Hepatocyte (in vitro differentiated cells): ENCODE measurements around the gene TAF1D. TPM values are rescaled to one million over a fixed set of nuclear protein-coding genes. Genes with fewer than 3 reads are reported as not detected.
"Not testable (repeated sequence)": the region's sequence is repeated elsewhere in the genome, so short reads cannot be mapped to it uniquely, and the experiment has no call there.

ENCODE experiments used
- DNase-seq: peaks from one replicate; pipeline ENCODE4 v3.0.0-alpha.2; 2016; ENCODE audit warnings: low spot score
- H2AFZ ChIP-seq: fragments of 200-600 bp; sonication (generic); 2 replicates; pipeline ENCODE4 v1.6.0; 2016; ENCODE audit warnings: antibody characterized with exemption, mild to moderate bottlenecking
- H3K27ac ChIP-seq: fragments of 200-600 bp; sonication (generic); 2 replicates; pipeline ENCODE4 v1.5.1; 2016; ENCODE audit warnings: mild to moderate bottlenecking
- H3K27me3 ChIP-seq: fragments of 200-600 bp; sonication (generic); 2 replicates; pipeline ENCODE4 v1.6.1; 2016
- H3K36me3 ChIP-seq: fragments of 200-600 bp; sonication (generic); replicated peaks from 2 replicates; pipeline ENCODE4 v1.5.1; 2016; ENCODE audit warnings: low read depth; ENCODE audit not compliant: insufficient read depth
- H3K4me1 ChIP-seq: fragments of 200-600 bp; sonication (generic); 2 replicates; pipeline ENCODE4 v1.5.1; 2016; ENCODE audit warnings: mild to moderate bottlenecking, moderate library complexity; ENCODE audit not compliant: insufficient read depth
- H3K4me2 ChIP-seq: fragments of 200-600 bp; sonication (generic); 2 replicates; pipeline ENCODE4 v1.6.0; 2016
- H3K4me3 ChIP-seq: fragments of 200-600 bp; sonication (generic); 2 replicates; pipeline ENCODE4 v1.5.1; 2016; ENCODE audit warnings: mild to moderate bottlenecking
- H3K79me2 ChIP-seq: fragments of 200-600 bp; sonication (generic); 2 replicates; pipeline ENCODE4 v1.6.0; 2017; ENCODE audit warnings: mild to moderate bottlenecking
- H3K9me2 ChIP-seq: fragments of 200-600 bp; sonication (generic); replicated peaks from 2 replicates; pipeline ENCODE4 v1.6.0; 2017; ENCODE audit warnings: mild to moderate bottlenecking; ENCODE audit not compliant: insufficient read depth
- H3K9me3 ChIP-seq: fragments of 200-600 bp; sonication (generic); 2 replicates; pipeline ENCODE4 v1.5.1; 2016; ENCODE audit warnings: low read depth, mild to moderate bottlenecking
- H4K20me1 ChIP-seq: fragments of 200-600 bp; sonication (generic); 2 replicates; pipeline ENCODE4 v1.6.0; 2016; ENCODE audit warnings: mild to moderate bottlenecking; ENCODE audit not compliant: insufficient read depth, poor library complexity, severe bottlenecking
- EZH2 ChIP-seq: fragments of 200-600 bp; sonication (generic); IDR thresholded peaks from 2 replicates; pipeline ENCODE4 v1.6.1; 2016; ENCODE audit warnings: antibody characterized with exemption, mild to moderate bottlenecking, borderline replicate concordance
- EZH2phosphoT487 ChIP-seq: fragments of 200-600 bp; sonication (generic); IDR thresholded peaks from one replicate; pipeline ENCODE4 v1.6.1; 2018; ENCODE audit warnings: antibody characterized with exemption, mild to moderate bottlenecking, low read depth, moderate library complexity; ENCODE audit not compliant: unreplicated experiment, severe bottlenecking
- whole genome bisulfite sequencing: methylation state at CpG from one replicate; pipeline ENCODE4 v1.1.6; 2016; ENCODE audit warnings: low lambda C conversion rate; ENCODE audit errors: missing lambda C conversion rate; 5-methylcytosine and 5-hydroxymethylcytosine counted together
- polyA plus RNA-seq: library from polyadenylated mRNA; unstranded; fragments of >200 nt; fragmentation: Nextera tagmentation; extraction: Ambion mirVana; gene quantifications from 2 replicates; pipeline ENCODE4 v1.2.1, GENCODE V29; 2016
- total RNA-seq: library from RNA; depleted of rRNA; stranded (reverse); fragments of >200 nt; gene quantifications from 2 replicates; pipeline ENCODE4 v1.2.3, GENCODE V29; 2014
- TF ChIP-seq, protein P1 (sequence below): fragments of 200-600 bp; sonication (generic); IDR thresholded peaks from 2 replicates; pipeline ENCODE4 v1.5.1; 2016; ENCODE audit warnings: antibody characterized with exemption, mild to moderate bottlenecking; ENCODE audit not compliant: poor library complexity

TAF1D gene
- total and polyA plus RNA-seq, 2 experiments from 2014 or later = 42.1 to 240 TPM

DNA sequence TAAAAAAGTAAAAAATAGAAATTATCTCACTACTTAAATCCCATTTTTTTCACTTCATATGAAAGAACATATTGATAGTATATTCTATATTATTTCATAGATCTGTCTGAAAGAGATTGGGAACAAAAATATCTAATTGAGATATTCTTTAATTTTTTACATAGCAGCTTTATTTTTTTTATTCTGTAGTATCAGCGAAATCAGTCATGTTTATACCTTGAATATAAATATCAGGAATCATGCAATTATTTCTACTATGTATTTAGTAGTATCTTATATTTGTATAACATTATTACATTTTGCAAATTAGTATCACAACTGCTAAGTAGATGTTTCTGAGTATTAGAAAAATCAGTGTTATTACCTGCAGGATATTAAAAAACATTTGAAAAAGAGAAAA, 20.6 kb upstream of the TAF1D start:
- no peaks in the 10 kb centered on the region for H4K20me1 ChIP-seq
- TF ChIP-seq, protein P1, sequence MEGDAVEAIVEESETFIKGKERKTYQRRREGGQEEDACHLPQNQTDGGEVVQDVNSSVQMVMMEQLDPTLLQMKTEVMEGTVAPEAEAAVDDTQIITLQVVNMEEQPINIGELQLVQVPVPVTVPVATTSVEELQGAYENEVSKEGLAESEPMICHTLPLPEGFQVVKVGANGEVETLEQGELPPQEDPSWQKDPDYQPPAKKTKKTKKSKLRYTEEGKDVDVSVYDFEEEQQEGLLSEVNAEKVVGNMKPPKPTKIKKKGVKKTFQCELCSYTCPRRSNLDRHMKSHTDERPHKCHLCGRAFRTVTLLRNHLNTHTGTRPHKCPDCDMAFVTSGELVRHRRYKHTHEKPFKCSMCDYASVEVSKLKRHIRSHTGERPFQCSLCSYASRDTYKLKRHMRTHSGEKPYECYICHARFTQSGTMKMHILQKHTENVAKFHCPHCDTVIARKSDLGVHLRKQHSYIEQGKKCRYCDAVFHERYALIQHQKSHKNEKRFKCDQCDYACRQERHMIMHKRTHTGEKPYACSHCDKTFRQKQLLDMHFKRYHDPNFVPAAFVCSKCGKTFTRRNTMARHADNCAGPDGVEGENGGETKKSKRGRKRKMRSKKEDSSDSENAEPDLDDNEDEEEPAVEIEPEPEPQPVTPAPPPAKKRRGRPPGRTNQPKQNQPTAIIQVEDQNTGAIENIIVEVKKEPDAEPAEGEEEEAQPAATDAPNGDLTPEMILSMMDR = no peak
- TF ChIP-seq EZH2 = no peak
- no peak for TF ChIP-seq EZH2phosphoT487
- 100% methylated on average over 1 of the region's 1 CpG for WGBS
- H3K27ac ChIP-seq = no peak overlapping the region
- H3K9me2 ChIP-seq = no peaks in the 10 kb centered on the region
- no peak overlapping the region for H3K4me2 ChIP-seq
- no peaks in the 10 kb centered on the region for H3K36me3 ChIP-seq
- no peaks in the 10 kb centered on the region for H3K27me3 ChIP-seq
- no peaks in the 10 kb centered on the region for H3K79me2 ChIP-seq
- no peak for DNase-seq
- no peak overlapping the region for H2AFZ ChIP-seq
- H3K9me3 ChIP-seq = no peaks in the 10 kb centered on the region
- H3K4me1 ChIP-seq = no peaks in the 10 kb centered on the region
- no peak overlapping the region for H3K4me3 ChIP-seq

DNA sequence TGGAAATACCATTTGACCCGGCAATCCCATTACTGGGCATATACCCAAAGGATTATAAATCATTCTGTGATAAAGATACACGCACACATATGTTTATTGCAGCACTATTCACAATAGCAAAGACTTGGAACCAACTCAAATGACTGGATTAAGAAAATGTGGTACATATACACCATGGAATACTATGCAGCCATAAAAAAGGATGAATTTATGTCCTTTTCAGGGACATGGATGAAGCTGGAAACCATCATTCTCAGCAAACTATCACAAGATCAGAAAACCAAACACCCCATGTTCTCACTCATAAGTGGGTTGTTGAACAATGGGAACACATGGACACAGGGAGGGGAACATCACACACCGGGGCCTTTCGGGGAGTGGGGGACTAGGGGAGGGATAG, 17.8 kb upstream of the TAF1D start:
- H3K4me3 ChIP-seq, H3K9me3 ChIP-seq, DNase-seq, H2AFZ ChIP-seq, H3K9me2 ChIP-seq, H3K36me3 ChIP-seq, H4K20me1 ChIP-seq, H3K79me2 ChIP-seq, H3K27me3 ChIP-seq, H3K27ac ChIP-seq, H3K4me2 ChIP-seq, H3K4me1 ChIP-seq: not testable (repeated sequence)
- 100% methylated on average over 4 of the region's 4 CpGs for WGBS

DNA sequence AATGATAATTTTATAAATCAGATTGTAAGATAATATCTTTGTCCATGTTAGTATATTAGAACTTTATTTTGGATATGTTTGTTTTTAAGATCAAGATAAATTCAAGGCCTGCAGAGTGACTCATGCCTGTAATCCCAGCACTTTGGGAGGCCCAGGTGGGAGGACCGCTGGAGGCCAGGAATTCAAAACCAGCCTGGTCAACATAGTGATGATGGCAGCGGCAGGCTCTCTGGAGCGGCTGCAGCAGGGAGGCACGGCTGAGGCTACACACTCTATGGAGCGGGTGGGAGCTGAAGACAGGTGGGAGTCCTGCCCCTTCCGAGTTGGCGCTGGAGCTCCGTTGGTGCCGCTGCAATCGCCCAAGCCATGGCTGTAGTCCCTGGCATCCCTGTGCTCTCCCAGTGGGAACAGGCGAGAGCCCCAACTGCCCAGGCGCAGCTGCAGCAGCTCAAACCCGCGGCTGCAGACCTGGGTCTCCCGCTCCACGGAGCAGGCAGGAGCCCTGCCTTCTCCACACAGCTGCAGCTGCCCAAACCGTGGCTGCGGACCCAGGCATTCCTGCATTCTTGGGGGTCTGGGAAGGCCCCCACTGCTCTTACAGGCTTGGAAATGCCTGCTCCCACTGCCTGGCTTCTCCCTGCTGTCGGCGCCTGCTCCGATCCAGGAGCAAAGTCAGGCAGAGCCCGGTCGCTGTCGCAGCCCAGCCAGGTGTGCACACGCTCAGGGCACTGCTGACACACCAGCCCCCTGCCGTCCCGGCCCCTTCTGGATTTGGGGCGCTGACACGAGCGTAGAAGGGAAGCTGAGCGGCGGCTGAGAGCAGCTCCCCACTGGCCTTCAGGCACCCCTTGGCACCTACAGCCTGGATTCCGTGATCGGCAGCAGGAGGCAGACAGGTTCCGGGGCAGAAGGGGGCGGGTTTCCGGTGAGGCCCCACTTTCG, 16.9 kb upstream of the TAF1D start:
- H3K36me3 ChIP-seq = no peaks in the 10 kb centered on the region
- H3K4me1 ChIP-seq = no peaks in the 10 kb centered on the region
- H3K4me3 ChIP-seq = no peak overlapping the region
- no peak for TF ChIP-seq EZH2
- no peak overlapping the region for H3K4me2 ChIP-seq
- no peak for DNase-seq
- WGBS = over 99% methylated on average over 38 of the region's 38 CpGs
- no peaks in the 10 kb centered on the region for H3K9me3 ChIP-seq
- no peak overlapping the region for H2AFZ ChIP-seq
- H3K9me2 ChIP-seq = no peaks in the 10 kb centered on the region
- no peaks in the 10 kb centered on the region for H3K27me3 ChIP-seq
- no peak overlapping the region for H3K27ac ChIP-seq
- H3K79me2 ChIP-seq = no peaks in the 10 kb centered on the region
- no peaks in the 10 kb centered on the region for H4K20me1 ChIP-seq

DNA sequence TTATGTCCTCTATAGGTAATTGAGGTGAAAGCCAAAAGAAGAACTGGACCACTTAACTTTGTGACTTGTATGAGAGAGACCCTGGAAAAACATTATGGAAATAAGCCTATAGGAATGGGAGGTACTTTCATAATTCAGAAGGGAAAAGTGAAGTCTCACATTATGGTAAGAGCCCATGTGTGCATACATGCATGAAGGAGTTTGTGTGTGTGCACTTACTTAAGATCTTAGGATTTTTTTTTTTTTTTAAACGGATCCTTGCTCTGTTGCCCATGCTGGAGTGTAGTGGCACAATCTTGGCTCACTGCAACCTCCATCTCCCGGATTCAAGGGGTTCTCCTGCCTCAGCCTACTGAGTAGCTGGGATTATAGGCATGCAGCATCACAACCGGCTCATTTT, 16.0 kb upstream of the TAF1D start:
- WGBS = 97% methylated on average over 3 of the region's 3 CpGs
- no peaks in the 10 kb centered on the region for H3K4me1 ChIP-seq
- H2AFZ ChIP-seq = no peak overlapping the region
- H3K79me2 ChIP-seq = no peaks in the 10 kb centered on the region
- no peak overlapping the region for H3K4me2 ChIP-seq
- no peaks in the 10 kb centered on the region for H3K9me2 ChIP-seq
- no peaks in the 10 kb centered on the region for H3K27me3 ChIP-seq
- no peak for DNase-seq
- TF ChIP-seq EZH2 = no peak
- no peak for TF ChIP-seq EZH2phosphoT487
- TF ChIP-seq, protein P1 = no peak
- no peaks in the 10 kb centered on the region for H4K20me1 ChIP-seq
- no peaks in the 10 kb centered on the region for H3K36me3 ChIP-seq
- H3K4me3 ChIP-seq = no peak overlapping the region
- no peak overlapping the region for H3K27ac ChIP-seq
- no peaks in the 10 kb centered on the region for H3K9me3 ChIP-seq
